ENCODE measurements around the gene LZTFL1.

LZTFL1 gene, protein sequence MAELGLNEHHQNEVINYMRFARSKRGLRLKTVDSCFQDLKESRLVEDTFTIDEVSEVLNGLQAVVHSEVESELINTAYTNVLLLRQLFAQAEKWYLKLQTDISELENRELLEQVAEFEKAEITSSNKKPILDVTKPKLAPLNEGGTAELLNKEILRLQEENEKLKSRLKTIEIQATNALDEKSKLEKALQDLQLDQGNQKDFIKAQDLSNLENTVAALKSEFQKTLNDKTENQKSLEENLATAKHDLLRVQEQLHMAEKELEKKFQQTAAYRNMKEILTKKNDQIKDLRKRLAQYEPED

DNA sequence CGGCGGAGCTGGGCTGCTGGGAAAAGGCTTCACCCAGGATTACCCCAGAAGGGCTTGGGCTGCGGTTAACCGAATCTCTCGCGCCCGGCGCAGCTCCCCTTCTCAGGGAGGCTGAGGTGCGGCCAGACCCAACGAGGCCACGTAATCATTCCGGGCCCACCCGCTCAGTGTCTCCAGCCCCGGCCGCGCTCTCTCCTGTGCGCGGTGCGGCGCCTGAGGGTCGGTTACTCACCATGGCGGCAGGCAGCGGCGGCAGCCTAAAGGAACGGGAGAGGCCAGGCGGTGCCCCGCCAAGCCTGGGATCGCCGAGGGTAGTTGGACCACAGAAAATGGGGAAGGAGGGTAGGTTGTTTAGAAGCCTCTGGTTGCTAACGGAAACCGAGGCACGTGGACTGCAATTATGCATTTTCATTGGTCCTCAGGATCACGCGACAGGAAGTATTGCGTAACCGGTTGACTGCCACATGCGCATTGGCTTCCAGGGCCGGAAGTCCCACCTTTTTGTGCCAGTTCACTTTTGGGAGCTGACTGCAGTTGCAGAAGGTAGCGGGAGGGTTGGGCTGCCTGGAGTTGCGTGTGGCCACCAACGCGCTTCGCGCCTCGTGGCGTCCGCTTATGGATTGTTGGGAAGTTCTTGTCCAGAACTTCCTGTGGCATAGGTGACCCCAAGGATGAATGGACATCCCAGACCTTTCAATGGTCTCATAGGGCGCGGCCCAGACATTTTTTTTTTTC lies at the start of gene LZTFL1:
Gene LZTFL1, minus strand, starts transcription at position 363 of the 735 bp plus-strand sequence. Its CDS starts 128 bp downstream, at position 235.
- peak; percentile 83 to 88 for DNase-seq (ENCODE audit: low read depth in 2 of 2)

- no peak for DNase-seq (ENCODE audit: low read depth in 2 of 2)
Measured at GRCh38 chr3:45890405-45890804, 48.5 kb upstream of the LZTFL1 start.

DNA sequence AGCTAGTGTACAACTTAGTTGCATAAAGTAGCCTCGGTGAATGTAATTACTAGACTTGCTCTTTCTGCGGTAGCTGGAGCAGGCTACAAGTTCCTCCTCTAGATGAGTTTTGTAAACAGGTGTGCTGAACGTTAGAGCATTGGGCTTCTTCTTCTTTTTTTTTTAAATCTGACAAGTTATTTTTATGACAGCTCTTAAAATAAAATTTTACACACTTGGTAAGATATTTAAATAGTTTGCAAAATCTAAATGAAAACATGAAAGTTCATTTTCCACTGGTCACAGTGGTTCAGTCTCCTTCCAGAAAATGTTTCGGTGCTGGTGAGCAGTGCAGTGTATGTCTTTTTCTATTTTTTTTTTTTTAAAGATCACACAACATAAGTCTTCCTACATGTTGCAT lies 47.4 kb upstream of the LZTFL1 start:
- no peak for DNase-seq (ENCODE audit: low read depth in 2 of 2)

- DNase-seq (ENCODE audit: low read depth in 2 of 2): no peak
Measured at GRCh38 chr3:45887759-45888511, 46.0 kb upstream of the LZTFL1 start.

DNA sequence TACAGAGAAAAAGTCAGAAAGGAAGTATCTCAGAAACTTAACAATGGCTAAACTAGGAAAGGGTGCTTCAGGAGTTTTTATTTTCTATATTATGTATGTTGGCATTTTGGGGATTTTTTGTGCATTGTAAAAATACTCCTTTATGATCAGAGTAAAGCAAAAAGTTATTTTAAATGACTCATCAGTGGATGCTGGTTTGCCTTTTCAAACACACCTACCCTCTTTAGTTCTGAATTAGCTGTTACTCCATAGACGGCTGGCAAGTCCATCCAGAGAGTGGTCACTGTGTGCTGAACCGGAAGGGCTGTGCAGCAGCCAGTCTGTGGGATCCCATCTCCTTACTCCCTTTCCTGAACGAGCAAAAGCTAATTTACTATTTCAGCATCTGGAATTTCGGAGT lies 45.4 kb upstream of the LZTFL1 start:
- no peak for DNase-seq (ENCODE audit: low read depth in 2 of 2)

- no peak for DNase-seq (ENCODE audit: low read depth in 2 of 2)
Measured at GRCh38 chr3:45885979-45886705, 44.2 kb upstream of the LZTFL1 start, which contains the start of gene CCR9. TSS of gene CCR9 (plus strand) at chr3:45886543. CDS start at chr3:45894934, 8,391 bp downstream.

DNA sequence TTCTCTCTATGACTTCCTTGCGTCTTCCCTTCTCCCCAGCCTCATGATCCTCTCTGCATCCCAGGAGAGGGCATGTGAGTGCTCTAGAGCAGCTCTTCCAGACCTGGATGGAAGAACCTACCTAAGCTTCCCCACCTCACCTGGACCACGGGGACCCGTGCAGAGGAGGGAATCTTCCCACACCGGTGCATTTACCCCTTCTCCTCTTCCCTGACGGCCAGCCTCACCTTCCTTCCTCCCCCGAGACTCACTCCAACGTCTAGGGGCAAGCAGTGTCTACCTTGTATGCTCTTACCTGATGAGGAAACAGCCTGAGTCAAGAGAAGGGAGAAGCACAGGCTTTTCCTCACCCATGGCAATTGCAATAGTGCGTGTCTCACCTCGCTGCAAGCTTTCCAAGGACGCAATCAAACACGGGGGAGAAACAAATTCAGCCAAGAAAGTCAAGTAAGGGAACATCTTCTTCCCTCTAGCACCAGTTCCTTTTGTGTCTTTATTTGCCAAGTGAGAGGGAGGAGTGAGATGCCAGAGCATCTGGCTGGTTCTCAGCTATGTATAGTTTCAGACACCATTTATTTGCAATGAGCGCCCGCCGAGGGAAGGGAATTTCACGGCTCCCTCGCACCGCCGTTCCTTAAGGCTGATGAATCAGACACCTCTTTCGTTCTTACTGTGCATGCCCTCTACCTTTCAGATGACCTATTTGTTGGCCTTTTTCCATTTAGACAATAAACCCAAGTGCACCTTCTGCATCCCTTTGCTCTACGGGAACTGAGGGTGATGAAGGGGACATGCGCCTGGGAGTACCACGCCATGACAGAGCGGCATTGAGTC lies 42.7 kb upstream of the LZTFL1 start:
- DNase-seq (ENCODE audit: low read depth in 2 of 2): no peak

DNA sequence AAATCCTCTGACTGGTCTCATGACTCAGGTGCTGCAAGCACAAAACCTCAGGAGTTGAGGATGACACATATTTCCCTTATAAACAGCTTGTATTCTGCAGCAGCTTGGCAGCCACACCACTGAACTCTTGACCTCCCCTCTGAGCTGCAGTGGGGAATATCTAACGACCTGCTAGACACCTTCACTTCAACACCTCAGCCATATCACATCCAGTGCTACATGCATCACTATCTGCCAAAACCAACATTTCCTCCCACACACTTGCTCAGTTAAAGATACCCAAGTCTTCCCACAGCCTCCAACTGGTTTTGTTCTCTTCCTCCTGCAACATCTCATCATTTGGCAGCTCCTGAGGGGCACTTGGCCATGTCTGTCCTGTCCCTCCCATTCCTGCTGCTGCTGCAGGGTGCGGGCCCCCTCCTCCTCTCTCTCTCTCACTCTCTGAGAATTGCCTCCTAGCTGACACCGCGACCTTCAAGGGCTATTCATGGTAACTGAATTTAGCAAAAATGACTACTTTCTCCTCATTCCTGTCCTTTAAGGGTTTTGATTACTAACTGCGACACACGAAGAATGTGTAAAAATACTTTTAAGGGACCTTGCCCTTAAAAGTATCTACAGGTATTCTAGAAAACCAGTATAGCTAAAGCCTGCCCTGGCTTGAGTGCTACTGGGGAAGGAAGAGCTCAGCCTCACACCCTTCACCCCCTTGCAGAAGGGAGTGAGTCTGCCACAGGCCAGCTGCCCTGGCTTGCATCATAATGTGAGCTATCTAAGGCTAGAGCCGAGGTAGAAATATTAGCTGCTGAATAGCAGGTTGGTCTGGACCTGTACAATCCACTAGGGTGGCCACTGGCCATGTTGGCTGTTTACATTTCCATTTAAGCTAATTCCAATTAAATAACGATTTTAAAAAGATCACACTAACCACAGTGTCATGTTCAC lies 39.4 kb upstream of the LZTFL1 start:
- peak; percentile 45 to 49 for DNase-seq (ENCODE audit: low read depth in 2 of 2)

DNA sequence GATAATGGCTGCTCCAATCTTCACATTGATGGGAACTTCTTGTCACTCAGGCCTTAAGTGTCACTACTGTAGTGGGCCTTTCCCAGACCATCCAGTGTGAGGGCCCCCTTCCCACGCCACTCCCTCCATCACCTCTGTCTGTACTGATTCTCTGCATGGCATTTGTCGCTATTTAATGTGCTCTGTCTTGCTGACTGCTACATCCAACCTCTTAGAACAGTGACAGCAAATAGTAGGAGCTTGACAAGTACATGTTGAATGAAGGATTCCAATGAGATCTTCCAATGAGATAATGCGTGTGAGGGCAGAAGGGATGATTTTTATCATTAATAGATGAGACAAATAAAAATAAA lies 38.8 kb upstream of the LZTFL1 start:
- DNase-seq (ENCODE audit: low read depth in 2 of 2): no peak

GRCh38 chr3:45878124-45878523 lies 36.2 kb upstream of the LZTFL1 start:
- no peak for DNase-seq (ENCODE audit: low read depth in 2 of 2)

DNA sequence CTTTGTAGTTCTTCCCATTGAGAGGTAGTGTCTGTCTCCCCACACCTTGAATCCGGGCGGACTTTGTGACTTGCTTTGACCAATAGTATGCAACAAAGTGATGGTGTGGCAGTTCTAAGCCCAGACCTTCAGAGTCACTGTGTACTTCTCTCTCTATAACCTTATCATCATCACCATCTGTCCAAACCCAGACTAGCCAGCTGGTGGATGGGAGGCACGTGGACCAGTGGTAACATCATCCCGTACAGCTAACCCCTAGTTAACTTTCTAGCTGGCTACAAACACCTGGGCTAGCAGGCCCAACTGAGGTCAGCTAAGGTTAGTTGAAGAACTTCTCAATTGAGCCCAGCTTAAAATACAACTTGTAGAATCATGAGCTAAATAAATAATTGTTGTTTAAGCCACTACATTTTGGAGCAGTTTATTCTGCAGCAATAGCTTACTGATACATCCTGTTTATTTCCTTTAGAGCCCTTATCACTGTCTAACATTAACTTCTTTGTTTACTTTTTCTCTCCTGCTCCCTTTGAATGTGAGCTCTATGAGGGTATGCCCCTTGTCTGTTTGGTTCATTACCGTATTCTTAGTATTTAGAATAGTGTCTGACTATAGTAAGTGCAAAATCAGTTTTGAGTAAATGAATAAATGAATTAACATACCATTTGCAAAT lies 32.9 kb upstream of the LZTFL1 start:
- no peak for DNase-seq (ENCODE audit: low read depth in 2 of 2)

- no peak for DNase-seq (ENCODE audit: low read depth in 2 of 2)
Measured at GRCh38 chr3:45873638-45874037, 31.7 kb upstream of the LZTFL1 start.

- no peak for DNase-seq (ENCODE audit: low read depth in 2 of 2)
Measured at GRCh38 chr3:45873036-45873435, 31.1 kb upstream of the LZTFL1 start.

GRCh38 chr3:45872569-45872968 lies 30.6 kb upstream of the LZTFL1 start:
- no peak for DNase-seq (ENCODE audit: low read depth in 2 of 2)

GRCh38 chr3:45871780-45872179 lies 29.9 kb upstream of the LZTFL1 start:
- no peak for DNase-seq (ENCODE audit: low read depth in 2 of 2)

DNA sequence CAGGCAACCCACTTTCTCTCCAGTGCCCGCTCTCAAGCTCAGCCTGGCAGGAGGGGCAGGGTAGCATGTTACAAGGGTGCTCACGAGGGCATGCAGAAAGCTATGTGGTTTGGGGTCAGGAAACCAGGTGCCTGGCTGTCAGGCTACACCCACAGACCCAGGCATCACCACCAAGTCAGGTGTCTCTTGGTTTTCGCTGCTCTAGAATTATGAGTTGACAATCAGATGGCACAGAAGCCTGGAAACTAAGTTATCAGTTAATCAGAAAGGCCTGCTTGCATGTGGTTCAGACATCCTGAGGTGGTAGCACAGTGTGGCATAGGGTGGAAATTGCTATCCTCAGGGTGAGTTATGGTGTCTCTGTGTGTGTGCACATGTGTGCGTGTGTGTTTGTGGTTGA lies 28.2 kb upstream of the LZTFL1 start:
- DNase-seq (ENCODE audit: low read depth in 2 of 2): peak; percentile 43 to 56

GRCh38 chr3:45869638-45870037 lies 27.7 kb upstream of the LZTFL1 start:
- DNase-seq (ENCODE audit: low read depth in 2 of 2): no peak

DNA sequence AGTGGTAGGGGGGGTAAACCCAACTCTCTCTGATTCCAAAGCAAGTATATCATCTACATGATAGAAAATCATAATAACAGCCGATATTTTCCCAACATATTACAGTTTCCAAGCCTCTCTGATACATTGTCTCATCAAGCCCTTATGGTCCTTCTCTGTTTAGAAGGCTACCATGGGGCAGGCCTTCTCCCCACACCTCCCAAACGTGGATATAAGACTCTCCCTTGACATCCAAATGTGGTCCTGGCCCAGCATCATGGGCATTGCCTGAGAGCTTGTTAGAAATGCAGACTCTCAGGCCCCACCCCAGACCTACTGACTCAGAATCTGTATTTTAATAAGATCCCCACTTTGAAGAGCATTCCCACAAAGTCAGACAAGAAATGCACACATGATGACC lies 26.7 kb upstream of the LZTFL1 start:
- no peak for DNase-seq (ENCODE audit: low read depth in 2 of 2)

- DNase-seq (ENCODE audit: low read depth in 2 of 2): no peak
Measured at GRCh38 chr3:45868213-45868612, 26.3 kb upstream of the LZTFL1 start.
